Stimulated activated CD4-positive, alpha-beta T cell treated with anti-CD3 and anti-CD28 coated beads, Interleukin-2, amount 100 ng/mL, for 4 hours (primary cell): ENCODE data around the gene CLIC3.

Experiments used
- DNase-seq: peaks from one replicate; pipeline ENCODE4 v3.0.0-alpha.2; 2020; ENCODE audit warnings: low read depth

CLIC3 gene

DNA sequence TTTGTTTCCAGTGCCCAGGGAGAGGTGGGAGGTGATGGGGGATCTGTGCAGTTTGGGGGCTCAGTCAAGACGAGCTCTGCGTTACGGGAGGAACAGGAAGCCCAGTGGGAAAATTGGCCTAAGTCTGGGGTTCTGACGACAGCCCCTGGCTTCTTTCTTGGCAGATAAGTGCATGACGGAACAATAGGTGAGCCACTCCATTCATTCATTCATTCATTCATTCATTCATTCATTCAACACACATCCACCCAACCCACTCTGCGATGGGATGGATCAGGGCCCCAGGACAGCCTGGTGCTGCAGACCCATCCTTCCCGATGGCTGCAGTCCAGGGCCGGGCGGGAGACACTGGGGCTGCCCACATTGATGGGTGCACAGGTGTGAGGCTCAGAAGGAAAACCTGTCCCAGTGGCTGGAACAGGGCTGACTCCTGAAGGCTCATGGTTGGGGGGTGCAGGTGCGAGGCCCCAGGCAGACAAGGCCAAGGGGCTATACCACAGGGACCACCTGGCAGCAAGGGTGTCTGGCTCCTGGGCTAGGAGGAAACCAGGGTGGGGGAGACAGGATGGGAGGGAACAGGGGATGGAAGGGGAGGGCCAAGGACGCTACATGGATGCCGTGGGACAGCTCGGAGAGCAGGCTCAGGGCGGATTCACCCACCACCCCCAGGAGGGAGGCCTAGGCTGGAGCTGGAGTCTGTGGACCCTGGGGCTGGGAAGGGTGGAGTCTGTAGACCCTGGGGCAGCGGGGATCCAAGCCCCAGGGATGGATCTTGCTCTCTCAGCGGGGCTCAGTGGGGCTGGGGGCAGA is 15.5 kb downstream of the CLIC3 start:
- no peak for DNase-seq

DNA sequence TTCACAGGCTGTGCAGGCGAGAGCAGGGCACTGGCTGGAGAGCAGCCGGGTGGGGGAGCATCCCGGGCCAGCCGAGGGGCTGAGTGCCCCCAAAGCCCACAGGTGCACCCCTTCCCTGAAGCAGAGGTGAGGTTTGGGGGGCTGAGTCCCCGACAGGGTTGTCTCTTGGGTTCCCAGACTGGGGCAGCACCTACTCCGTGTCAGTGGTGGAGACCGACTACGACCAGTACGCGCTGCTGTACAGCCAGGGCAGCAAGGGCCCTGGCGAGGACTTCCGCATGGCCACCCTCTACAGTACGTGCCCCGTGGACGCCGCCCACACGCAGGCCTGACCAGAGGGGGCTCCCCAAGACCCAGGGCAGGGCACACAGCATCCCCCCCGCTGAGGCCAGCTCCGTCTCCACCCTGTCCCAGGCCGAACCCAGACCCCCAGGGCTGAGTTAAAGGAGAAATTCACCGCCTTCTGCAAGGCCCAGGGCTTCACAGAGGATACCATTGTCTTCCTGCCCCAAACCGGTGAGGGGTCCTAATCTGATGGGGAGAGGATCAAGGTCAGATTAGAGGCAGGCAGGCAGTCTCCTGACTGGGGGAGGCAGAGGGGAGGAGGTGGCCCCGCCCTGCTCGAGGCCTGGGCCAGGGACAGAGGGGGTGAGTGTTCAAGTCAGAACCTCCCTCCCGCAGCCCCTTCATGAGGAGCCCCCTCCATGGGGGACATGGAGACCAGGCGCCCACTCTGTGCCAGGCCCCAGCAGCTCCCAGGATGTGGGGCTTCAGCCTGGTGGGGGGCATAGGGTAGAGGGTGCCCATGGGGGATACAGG is 16.4 kb downstream of the CLIC3 start:
- DNase-seq, result no peak

DNA sequence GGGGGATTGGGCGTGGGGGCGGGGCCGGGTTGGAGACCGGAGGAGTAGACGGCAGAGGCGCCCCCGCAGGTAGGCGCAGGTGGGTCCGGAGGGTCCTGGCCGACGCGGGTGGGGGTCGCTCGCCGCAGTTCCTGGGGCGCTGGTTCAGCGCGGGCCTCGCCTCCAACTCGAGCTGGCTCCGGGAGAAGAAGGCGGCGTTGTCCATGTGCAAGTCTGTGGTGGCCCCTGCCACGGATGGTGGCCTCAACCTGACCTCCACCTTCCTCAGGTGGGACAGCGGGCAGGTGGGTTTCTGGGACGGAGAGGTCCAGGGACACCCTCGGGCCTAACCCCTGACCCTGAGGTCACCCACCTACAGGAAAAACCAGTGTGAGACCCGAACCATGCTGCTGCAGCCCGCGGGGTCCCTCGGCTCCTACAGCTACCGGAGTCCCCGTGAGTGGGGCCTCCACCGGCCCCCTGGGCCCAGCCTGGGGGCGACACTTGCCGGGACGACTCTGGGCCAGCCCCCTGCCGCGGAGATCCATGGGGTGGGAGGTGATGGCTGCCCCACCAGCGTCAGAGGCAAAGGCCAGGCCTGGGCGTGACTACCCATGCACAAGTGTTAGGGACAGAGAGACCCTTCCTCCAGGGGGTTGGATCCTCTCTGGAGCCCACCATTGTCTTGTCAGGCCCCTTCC is 17.4 kb downstream of the CLIC3 start:
- DNase-seq, result no peak

DNA sequence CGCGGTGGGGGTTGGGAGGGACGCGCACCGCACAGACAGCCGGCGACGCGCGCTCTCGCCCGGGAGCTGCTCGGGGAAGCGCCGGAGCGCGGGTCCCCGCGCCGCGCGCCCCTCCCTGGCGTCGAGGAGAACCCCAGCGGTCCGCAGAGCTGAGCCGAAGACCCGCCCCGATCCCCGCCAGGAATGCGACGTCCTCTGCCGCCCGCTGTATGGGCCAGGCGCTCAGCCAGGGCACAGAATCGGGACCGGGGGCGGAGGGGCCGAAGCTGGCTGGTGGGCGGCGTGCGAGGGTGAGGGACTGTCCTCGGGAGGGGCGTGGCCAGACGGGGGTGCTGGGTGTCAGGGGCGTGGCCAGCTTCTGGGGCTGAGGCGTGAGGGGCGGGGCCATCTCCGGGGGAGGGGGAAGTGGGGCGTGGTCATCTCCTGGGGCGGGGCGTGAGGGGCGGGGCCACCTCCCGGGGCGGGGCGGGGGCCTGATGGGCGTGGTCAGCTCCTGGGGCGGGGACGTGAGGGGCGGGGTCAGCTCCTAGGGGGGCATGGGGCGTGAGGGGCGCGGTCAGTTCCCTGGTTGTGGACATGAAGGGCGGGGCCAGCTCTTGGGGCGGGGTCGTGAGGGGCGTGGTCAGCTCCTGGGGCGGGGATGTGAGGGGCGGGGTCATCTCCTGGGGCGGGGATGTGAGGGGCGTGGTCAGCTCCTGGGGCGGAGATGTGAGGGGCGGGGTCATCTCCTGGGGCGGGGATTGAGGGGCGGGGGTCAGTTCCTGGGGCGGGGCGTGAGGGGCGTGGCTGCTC is 18.1 kb downstream of the CLIC3 start:
- DNase-seq, result peak; percentile 44

DNA sequence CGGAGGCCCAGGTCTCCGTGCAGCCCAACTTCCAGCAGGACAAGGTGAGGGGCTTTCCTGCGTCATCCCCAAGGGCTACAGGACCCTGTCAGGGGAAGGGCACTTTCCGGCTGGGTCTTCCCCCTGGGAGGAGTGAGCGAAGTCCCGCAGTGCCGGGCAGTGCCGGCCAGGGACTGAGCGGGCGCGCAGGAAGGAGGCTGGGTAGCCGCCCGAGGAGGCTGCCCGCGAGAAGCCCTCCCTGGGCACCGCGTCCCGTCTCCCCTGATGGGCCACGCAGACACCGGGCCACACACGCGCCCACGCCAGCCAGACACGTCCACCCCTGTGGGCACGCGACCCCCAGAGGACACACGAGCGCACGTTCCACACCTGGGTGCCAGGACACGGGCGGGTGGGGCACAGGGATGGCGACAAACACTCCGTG is 18.7 kb downstream of the CLIC3 start:
- no peak for DNase-seq

DNA sequence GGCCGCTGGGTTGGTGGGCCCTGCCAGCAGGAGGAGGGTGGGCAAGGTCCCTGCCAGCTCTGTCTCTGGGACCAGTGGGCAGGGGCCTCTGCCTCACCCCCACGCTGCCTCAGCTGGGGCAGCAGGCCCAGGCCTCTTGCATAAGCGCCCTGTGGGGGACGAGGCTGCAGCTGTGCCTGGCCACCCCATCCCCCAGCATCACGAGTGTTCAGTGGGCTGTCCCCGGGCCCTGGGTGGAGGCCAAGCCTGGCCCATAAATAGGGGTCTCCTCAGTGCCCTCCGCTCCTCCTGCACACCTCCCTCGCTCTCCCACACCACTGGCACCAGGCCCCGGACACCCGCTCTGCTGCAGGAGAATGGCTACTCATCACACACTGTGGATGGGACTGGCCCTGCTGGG is 19.1 kb downstream of the CLIC3 start, which contains the start of gene PTGDS:
Gene PTGDS (plus strand): TSS at position 282 of the 400 bp plus-strand sequence. CDS start 75 bp downstream, at position 357.
- no peak for DNase-seq

DNA sequence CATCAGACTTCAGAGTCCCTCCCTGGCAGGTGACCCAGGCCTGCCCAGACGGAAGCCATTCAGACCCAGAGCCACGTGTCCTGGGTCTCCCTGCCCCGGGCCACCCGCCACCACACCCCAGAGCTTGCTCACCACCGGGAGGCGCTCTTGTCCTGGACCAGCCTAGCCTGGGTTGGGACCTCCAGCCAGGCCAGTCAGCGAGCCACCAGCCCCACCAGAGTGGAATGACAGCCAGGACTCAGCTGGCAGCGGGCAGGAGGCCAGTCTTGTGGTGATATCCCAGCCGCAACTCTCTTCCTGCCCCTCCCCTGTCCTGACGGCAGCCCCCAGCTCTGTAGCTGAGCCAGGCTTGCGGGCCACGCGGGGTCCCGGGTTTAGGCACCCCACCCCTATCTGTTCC is 20.7 kb downstream of the CLIC3 start:
- DNase-seq, result no peak

DNA sequence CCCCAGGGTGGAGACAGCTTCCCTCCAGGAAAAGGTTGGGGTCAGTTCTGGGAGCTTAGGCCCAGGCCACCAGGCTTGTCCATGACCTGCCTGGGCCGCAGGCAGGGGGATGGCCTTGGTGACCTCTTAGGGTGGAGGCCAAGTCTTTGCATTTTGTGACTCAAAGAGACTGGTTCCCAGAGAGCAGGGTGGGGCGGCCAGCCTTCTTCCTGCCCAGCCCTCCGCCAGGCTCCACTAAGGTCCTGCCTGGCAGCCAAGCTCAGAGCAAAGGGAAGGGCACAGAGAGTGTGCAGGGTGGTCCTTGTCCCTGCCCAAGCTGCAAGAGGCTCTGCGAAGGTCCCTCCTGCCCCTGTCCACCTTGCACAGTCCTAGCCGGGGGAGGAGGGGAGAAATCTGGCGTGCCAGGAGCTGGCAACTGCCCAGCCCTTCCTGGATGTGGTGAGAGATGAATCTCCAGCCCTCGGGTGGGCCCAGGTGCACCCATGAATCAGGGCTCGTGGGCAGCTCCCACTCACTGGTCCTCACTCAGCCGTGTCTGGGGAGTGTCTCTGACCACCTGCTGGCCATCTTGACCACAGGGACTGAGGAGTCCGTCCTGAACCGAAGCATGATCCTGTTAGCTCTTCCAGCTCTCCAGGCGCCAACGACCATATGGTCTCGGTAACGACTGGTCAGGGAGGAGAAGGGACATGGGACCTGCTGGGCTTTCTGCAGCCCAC is 21.4 kb downstream of the CLIC3 start:
- DNase-seq, result no peak

DNA sequence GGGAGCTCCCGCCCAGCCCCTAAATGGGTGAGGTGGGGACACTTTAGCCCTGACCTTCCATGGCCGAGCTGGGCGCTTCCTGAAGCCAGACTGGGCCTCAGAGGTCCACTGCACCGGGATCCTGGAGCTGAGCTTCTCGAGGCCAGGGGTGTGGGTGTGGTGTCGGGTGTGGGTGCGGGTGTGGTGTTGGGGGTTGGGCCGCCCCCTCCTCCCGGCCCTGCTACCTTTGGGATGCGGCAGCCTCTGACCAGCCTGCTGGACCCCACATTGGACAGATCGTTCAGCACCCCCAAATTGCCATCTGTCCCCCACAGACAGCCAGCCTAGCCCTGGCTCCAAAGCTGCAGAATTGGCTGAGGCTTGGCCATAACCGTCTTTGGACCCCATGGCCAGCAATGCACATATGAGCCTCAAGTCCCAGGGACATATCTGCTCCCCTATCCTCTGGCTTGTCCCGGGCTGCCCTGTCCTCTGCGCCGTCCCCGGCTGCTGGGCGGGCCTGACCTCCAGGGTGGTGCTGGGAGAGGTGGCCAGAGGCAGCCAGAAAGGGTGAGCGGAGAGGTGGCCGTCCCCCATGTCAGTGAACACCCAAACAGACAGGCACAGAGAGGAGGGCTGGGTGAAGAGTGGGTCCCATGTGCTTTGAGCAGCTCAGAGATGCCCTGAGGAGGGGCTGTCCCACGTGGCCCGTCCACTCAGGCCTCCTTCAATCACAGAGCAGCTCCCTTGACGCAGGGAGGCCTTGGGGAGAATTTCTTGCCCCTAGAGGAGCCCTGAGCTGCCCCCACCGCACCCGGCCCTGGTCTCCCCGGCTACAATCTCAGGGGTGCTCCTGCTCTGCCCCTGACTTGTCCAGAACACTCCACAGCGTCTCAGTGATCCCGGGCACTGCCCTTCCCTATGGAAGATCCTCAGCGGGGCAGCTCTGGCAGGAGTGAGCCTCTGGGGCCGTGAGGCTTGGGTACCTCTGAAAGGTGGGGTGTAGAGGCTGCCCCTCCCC is 22.4 kb downstream of the CLIC3 start:
- DNase-seq, result no peak

DNA sequence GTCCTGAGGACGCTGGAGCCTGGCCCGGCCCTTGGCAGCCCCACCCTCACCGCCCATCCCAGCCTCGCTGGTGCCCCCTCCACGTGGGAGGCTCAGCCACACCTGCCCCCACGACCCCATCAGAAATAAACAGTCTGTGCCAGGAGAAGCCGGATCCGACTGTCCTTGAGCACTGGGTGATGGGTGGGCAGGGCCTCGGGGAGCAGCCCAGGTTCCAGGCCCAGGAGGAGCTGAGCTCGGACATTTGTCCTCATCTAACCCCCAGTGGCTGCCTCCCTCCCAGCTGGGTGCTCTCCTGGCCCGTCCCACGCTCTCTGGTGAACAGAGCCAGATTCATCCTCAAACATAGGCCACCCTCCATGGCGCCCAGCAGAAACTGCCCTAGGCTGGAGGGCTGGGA is 23.6 kb downstream of the CLIC3 start:
- no peak for DNase-seq

DNA sequence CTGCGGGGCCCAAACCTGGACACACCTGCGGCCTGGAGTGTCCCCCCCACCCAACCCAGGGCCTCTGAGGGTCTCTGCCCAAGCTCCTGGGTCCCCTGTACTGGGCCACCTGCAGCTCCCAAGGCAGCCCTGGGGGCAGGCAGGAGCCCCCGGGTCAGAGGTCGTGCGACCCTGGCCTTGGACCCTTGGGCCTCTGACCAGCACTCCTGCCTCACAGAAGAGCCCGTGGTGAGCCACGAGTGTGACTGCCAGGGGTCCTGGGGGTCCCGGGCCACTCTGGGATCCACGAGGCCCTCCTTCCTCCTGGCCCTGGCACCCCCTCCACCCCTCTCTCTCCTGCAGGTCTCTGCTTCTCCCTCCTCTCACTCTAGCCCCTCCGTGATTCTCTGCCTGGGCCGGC is 24.0 kb downstream of the CLIC3 start:
- DNase-seq, result no peak

DNA sequence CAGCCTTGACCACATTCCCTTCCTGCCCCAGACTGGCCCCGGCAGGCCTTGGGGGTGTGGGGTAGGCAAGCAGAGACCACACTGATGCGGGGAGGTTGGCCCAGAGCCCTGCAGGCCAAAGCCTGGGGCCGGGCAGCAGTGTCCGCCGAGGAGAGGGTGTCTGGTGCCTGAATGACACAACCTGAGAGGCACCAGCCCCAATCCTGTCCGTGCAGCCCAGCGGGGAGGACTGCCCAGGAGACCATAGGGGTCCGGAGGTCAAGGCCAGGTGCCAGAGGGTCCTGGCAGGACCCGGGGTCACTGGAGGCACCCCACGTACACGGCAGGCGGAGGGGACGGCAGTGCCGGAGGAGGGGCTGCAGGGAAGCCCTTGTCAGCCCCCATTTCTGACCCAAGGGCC is 24.6 kb downstream of the CLIC3 start:
- no peak for DNase-seq

DNA sequence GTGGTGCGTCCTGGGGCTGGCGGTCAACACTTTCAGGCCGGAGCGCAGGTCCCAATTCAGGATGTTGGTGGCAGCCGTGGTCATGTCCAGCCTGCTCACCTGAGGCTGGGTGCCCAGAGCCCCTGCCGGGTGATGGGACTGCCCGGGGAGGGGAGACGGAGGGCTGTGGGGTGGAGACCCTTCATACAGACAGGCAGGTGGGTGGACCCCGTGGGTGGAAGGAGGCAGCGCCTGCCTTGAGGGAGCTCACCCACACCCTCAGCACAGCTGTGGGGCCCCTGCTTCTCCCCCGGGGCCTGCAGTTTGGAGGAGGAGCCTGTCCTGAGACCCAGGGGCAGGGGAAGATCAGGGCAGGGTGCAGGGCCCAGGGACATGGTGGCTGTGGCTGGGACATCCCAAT is 26.0 kb downstream of the CLIC3 start:
- no peak for DNase-seq

DNA sequence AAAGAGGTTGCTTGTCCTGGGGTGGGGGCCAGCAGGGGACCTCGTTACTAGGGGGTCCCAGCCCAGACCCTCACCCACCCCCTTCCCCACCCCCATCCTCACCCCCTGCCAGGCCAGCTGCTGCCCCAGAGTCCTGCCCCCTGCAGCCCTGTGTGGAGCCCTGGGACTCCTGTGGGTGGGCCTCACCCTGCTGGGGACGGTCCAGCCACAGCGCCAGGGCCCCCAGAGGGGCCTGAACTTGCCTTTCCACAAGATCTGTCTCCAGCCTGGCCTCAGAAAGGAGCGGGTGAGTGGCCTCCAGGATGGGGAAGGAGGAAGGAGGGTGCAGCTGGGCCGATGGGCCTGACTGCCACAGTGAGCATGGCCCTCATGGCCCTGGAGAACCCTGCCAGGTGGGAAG is 26.6 kb downstream of the CLIC3 start:
- DNase-seq, result no peak

DNA sequence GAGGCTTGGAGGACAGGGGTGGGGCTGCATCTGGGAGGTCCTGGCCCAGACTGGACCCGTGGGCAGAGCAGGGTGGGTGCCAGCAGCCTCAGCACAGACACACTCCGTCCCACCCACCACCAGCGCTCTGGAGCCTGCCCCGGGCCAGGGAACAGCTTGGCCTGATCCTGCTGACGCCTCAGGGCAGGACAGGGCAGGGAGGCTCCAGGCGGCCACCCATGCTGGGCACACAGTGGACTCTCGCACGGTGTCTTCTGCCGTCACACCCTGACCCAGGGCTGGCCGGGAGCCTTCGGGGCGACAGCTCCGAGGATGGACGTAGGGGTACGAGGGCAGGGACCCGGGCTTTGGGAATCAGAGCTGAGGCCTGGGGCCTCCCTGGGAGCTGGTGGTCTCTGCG is 27.2 kb downstream of the CLIC3 start:
- no peak for DNase-seq

DNA sequence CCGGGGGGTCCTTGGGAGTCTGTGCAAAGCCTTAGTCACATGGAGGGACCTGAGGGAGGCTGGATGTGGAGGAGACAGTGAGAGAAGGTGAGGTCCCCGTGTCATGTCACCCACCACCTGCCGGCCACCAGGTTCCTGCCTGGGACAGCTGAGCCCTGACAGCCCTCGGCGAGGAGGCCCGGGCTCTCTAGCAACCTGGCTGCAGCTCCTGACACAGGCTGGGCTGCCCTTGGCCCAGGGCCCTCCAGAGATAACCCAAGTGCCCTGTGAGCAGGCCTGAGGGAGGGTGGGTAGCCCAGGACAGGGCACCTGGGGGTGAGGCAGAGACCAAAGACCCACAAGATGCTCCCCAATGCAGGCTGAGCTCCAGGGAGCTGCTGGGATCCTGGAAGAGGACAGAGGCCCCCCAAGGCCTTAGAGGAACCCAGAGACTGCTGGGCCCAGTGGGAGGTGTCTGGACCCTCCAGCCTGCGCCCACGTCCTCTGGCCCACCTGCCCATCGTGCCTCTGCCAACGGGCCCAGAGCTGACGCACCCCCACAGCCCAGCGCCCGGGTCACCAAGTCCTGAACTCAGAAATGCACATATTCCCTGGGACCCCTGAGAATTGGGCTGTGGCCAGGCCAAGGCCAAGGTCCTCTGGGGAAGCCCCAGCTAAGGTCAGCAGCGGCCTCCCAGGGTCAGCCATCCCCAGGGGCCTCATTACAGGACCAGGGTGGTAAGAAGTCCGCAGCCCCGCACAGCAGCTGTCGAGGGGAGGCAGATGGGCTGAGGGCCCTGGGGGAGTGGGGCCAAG is 27.8 kb downstream of the CLIC3 start:
- DNase-seq, result no peak

DNA sequence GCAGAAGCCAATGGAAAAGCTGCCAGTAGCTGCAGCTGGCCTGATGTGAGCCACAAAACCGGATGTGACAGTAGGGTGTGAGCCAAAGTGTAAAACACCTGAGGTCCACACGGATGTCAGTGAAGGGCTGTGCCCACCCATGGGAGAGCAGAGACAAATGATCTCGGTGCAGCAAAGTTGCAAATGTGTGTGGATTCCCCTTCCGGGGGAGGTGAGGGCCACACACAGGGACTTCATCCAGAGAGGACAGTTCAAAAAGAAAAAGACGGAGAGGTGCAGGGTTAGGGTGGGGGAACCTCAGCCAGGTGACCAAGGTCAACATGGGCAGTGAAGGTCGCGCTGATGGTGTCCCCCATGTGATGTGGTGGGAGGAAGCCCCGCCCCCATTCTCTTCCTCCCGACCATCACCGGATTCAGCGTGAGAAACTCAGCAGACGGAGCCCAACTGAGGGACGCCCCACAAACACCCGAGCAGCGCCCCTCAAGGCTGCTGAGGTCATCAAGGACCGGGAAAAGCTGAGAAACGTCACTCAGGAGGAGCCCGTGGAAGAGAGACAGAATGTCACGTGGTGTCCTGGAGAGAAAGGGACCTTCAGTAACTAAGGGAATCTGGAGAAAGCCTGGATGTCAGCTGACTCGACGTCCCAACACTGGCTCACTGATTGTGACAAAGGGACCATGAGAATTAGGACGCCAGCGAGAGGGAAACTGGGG is 30.4 kb downstream of the CLIC3 start:
- DNase-seq, result no peak

DNA sequence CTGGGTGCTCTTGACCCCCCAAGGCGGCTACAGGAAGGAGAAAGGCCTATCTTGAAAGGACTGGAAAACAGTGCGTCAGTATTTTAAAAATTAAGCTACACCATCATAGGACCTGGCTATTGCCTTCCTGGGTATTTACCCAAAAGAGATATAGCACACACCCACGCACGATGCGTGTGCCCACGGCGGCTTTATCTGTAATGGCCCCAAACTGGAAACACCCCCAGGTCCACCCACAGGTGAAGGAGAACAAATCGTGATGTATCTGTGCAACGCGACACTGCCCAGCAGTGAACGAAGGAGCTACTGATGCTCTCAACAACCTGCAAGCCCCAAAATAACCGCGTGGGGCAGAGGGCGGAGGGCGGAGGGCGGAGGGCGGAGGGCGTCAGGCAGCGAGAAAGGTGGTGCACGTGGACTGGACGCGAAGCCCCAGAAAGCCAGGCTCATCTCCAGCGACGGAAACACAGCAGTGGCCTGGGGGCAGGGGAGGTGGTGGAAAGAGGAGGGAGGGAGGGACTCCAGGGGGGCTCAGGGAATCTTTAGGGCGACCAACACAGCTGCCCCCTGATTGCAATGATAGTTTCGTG is 31.4 kb downstream of the CLIC3 start:
- no peak for DNase-seq
